GM23338 (cell line): Measurements from ENCODE around the gene GAREM1. TPM values are rescaled to one million over a fixed set of nuclear protein-coding genes. Genes with fewer than 3 reads are reported as not detected.

Experiments used
- ATAC-seq: fragments of 200-7000 bp; cut with Tn5 transposase; 3 replicates; pipeline ENCODE4 v1.9.1; 2020
- DNase-seq: peaks from one replicate; pipeline ENCODE4 v3.0.0-alpha.2; 2015; ENCODE audit warnings: low spot score
- H2AFZ ChIP-seq: fragments of 200-600 bp; sonication (generic); 2 replicates; pipeline ENCODE4 v1.8.0; 2016; ENCODE audit warnings: antibody characterized with exemption, mild to moderate bottlenecking, moderate library complexity
- H3F3A ChIP-seq: fragments of 200-600 bp; sonication (generic); replicated peaks from 2 replicates; pipeline ENCODE4 v1.8.0; 2017; ENCODE audit warnings: antibody characterized with exemption, mixed run types, low read depth
- H3K27ac ChIP-seq: fragments of 200-600 bp; sonication (generic); 2 replicates; pipeline ENCODE4 v1.6.1; 2016; ENCODE audit warnings: low read depth
- H3K27me3 ChIP-seq: fragments of 200-600 bp; sonication (generic); 2 replicates; pipeline ENCODE4 v1.8.0; 2016; ENCODE audit warnings: mild to moderate bottlenecking, mixed run types, moderate library complexity; ENCODE audit not compliant: insufficient read depth
- H3K36me3 ChIP-seq: fragments of 200-600 bp; sonication (generic); 2 replicates; pipeline ENCODE4 v1.8.0; 2016; ENCODE audit warnings: mild to moderate bottlenecking; ENCODE audit not compliant: insufficient read depth
- H3K4me1 ChIP-seq: fragments of 200-600 bp; sonication (generic); 2 replicates; pipeline ENCODE4 v1.8.0; 2016; ENCODE audit warnings: mild to moderate bottlenecking, moderate library complexity; ENCODE audit not compliant: insufficient read depth
- H3K4me2 ChIP-seq: fragments of 200-600 bp; sonication (generic); 2 replicates; pipeline ENCODE4 v1.7.1; 2017; ENCODE audit warnings: mixed run types
- H3K4me3 ChIP-seq: fragments of 200-600 bp; sonication (generic); 2 replicates; pipeline ENCODE4 v1.6.1; 2016; ENCODE audit warnings: mixed run types
- H3K79me2 ChIP-seq: fragments of 200-600 bp; sonication (generic); replicated peaks from 2 replicates; pipeline ENCODE4 v1.8.0; 2017; ENCODE audit warnings: mild to moderate bottlenecking; ENCODE audit not compliant: insufficient read depth
- H3K9me2 ChIP-seq: fragments of 200-600 bp; sonication (generic); 2 replicates; pipeline ENCODE4 v1.8.0; 2017; ENCODE audit not compliant: insufficient read depth
- H4K20me1 ChIP-seq: fragments of 200-600 bp; sonication (generic); replicated peaks from 2 replicates; pipeline ENCODE4 v1.8.0; 2017; ENCODE audit warnings: mild to moderate bottlenecking; ENCODE audit not compliant: insufficient read depth
- H3K27ac Mint-ChIP-seq: 2 replicates; pipeline ENCODE4 v1.8.0; 2020; ENCODE audit warnings: inconsistent platforms, mild to moderate bottlenecking, moderate library complexity, mixed read lengths
- H3K27me3 Mint-ChIP-seq: 3 replicates; pipeline ENCODE4 v1.8.0; 2022; ENCODE audit warnings: low read depth, mild to moderate bottlenecking, moderate library complexity, mixed read lengths, inconsistent platforms; ENCODE audit not compliant: insufficient read depth, poor library complexity
- H3K36me3 Mint-ChIP-seq: 3 replicates; pipeline ENCODE4 v1.8.0; 2021; ENCODE audit warnings: low read depth, mild to moderate bottlenecking, inconsistent platforms, moderate library complexity, mixed read lengths
- H3K4me1 Mint-ChIP-seq: 3 replicates; pipeline ENCODE4 v1.8.0; 2020; ENCODE audit warnings: mild to moderate bottlenecking, inconsistent platforms, mixed read lengths
- H3K4me3 Mint-ChIP-seq: 3 replicates; pipeline ENCODE4 v1.8.0; 2021; ENCODE audit warnings: moderate library complexity, mild to moderate bottlenecking, inconsistent platforms, mixed read lengths
- H3K9me3 Mint-ChIP-seq: 3 replicates; pipeline ENCODE4 v1.8.0; 2020; ENCODE audit warnings: moderate library complexity, mild to moderate bottlenecking, inconsistent platforms, mixed read lengths
- CREB1 ChIP-seq: fragments of 250-450 bp; sonication (Bioruptor Pico); IDR thresholded peaks from 2 replicates; pipeline ENCODE4 v1.5.0; 2020; ENCODE audit warnings: low read depth, mild to moderate bottlenecking, moderate library complexity
- CTCF ChIP-seq, 2 experiments: fragments of 200-600 bp in 1 of 2; sonication (generic) in 1 of 2; conservative IDR thresholded peaks; 2 replicates each; pipeline versions ENCODE4 v1.5.1 to v1.6.1; 2016 to 2017; ENCODE audit warnings: antibody characterized with exemption in 2 of 2, low read depth in 2 of 2, mild to moderate bottlenecking in 2 of 2, moderate library complexity in 1 of 2
- EZH2 ChIP-seq: fragments of 200-600 bp; sonication (generic); IDR thresholded peaks from one replicate; pipeline ENCODE4 v1.8.0; 2017; ENCODE audit warnings: antibody characterized with exemption, mild to moderate bottlenecking, low read depth; ENCODE audit not compliant: unreplicated experiment
- EZH2phosphoT487 ChIP-seq: fragments of 200-600 bp; sonication (generic); IDR thresholded peaks from one replicate; pipeline ENCODE4 v1.8.1; 2018; ENCODE audit warnings: antibody characterized with exemption; ENCODE audit not compliant: unreplicated experiment
- JUNB ChIP-seq: IDR thresholded peaks from one replicate; pipeline ENCODE4 v1.6.1; 2016; ENCODE audit warnings: antibody characterized with exemption; ENCODE audit not compliant: unreplicated experiment
- POLR2AphosphoS5 ChIP-seq: IDR thresholded peaks from 2 replicates; pipeline ENCODE4 v1.6.1; 2016; ENCODE audit warnings: antibody characterized with exemption, low read depth
- REST ChIP-seq: IDR thresholded peaks from one replicate; pipeline ENCODE4 v1.6.1; 2018; ENCODE audit warnings: antibody characterized with exemption; ENCODE audit not compliant: unreplicated experiment
- STAT1 ChIP-seq: IDR thresholded peaks from one replicate; pipeline ENCODE4 v1.6.1; 2016; ENCODE audit warnings: antibody characterized with exemption; ENCODE audit not compliant: unreplicated experiment
- ZNF114 ChIP-seq: fragments of 250-450 bp; sonication (Bioruptor Pico); IDR thresholded peaks from 2 replicates; pipeline ENCODE4 v1.5.0; 2020; ENCODE audit warnings: mild to moderate bottlenecking, moderate library complexity
- ZNF331 ChIP-seq: fragments of 250-450 bp; sonication (Bioruptor Pico); IDR thresholded peaks from 2 replicates; pipeline ENCODE4 v1.5.0; 2020; ENCODE audit warnings: low read depth, mild to moderate bottlenecking, moderate library complexity
- polyA plus RNA-seq: library from polyadenylated mRNA; unstranded; fragments of >200 nt; fragmentation: Nextera tagmentation; extraction: Ambion mirVana; gene quantifications from 2 replicates; pipeline ENCODE4 v1.2.1, GENCODE V29; 2016
- total RNA-seq: library from RNA; depleted of rRNA; stranded (reverse); fragments of >200 nt; shearing (Covaris generic); gene quantifications from 2 replicates; pipeline ENCODE4 v1.2.3, GENCODE V29; 2014
- TF ChIP-seq, protein P1 (sequence below): fragments of 250-450 bp; sonication (Bioruptor Pico); IDR thresholded peaks from 2 replicates; pipeline ENCODE4 v1.5.0; 2020; ENCODE audit warnings: mild to moderate bottlenecking, moderate library complexity
- TF ChIP-seq, protein P2 (sequence below): IDR thresholded peaks from 2 replicates; pipeline ENCODE4 v1.6.1; 2016; ENCODE audit warnings: antibody characterized with exemption

GAREM1 gene
- total and polyA plus RNA-seq, 2 experiments from 2014 or later, result 2.7 to 6.0 TPM

DNA sequence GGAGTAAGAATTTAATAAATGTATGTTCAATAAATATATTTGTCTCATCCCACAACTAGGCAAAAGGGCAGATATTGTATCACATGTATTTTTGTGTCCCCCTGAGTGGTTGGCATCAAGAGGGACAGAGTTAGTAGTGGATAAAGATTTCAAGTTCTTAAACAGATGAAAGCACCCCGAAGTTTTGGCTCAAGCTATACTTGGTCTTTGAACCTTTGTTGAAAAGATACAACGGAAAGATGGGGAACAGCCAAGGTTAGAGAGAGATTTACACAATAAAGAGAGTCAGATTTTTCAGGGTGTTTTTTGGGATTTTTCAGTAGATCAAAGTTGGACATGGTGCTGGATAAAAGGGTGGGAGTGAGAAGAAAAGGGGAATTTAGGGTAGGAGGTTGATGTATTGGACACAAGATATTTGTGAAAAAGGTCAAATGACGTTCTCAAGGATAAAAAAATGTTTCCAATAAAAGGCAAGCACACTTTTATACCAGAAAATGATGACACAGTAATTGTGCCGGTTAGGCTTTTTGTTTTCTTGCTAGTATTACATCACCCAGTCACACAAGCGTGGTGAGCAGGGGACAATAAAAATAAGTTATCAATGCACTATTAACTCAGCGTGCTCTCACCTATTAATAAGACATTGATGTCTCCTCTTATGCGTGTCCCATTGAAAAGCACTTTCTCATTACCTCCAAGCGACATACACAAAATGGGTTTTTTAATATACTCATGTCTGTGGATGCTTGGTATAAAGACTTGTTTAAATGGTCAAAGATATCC is 221.3 kb downstream of the GAREM1 start:
- peaks cover 18% of the 10 kb centered on the region for H3K4me1 Mint-ChIP-seq
- H3K27me3 Mint-ChIP-seq, result no peaks in the 10 kb centered on the region
- H3K9me2 ChIP-seq, result peaks cover 5% of the 10 kb centered on the region; the same call in 1 of the 2 replicates
- no peak overlapping the region for H2AFZ ChIP-seq
- no peaks in the 10 kb centered on the region for H3K9me3 Mint-ChIP-seq
- H3K36me3 Mint-ChIP-seq, result no peaks in the 10 kb centered on the region
- TF ChIP-seq EZH2 (no peak), POLR2AphosphoS5 (no peak), JUNB (no peak), ZNF114 (no peak), STAT1 (no peak), CTCF (conservative IDR thresholded peaks at IDR 0.05; ENCODE audit: low read depth in 2 of 2) (no peak), ZNF331 (CRISPR knock-in tag) (no peak), EZH2phosphoT487 (no peak), REST (no peak), CREB1 (CRISPR knock-in tag) (no peak)
- TF ChIP-seq, protein P1, sequence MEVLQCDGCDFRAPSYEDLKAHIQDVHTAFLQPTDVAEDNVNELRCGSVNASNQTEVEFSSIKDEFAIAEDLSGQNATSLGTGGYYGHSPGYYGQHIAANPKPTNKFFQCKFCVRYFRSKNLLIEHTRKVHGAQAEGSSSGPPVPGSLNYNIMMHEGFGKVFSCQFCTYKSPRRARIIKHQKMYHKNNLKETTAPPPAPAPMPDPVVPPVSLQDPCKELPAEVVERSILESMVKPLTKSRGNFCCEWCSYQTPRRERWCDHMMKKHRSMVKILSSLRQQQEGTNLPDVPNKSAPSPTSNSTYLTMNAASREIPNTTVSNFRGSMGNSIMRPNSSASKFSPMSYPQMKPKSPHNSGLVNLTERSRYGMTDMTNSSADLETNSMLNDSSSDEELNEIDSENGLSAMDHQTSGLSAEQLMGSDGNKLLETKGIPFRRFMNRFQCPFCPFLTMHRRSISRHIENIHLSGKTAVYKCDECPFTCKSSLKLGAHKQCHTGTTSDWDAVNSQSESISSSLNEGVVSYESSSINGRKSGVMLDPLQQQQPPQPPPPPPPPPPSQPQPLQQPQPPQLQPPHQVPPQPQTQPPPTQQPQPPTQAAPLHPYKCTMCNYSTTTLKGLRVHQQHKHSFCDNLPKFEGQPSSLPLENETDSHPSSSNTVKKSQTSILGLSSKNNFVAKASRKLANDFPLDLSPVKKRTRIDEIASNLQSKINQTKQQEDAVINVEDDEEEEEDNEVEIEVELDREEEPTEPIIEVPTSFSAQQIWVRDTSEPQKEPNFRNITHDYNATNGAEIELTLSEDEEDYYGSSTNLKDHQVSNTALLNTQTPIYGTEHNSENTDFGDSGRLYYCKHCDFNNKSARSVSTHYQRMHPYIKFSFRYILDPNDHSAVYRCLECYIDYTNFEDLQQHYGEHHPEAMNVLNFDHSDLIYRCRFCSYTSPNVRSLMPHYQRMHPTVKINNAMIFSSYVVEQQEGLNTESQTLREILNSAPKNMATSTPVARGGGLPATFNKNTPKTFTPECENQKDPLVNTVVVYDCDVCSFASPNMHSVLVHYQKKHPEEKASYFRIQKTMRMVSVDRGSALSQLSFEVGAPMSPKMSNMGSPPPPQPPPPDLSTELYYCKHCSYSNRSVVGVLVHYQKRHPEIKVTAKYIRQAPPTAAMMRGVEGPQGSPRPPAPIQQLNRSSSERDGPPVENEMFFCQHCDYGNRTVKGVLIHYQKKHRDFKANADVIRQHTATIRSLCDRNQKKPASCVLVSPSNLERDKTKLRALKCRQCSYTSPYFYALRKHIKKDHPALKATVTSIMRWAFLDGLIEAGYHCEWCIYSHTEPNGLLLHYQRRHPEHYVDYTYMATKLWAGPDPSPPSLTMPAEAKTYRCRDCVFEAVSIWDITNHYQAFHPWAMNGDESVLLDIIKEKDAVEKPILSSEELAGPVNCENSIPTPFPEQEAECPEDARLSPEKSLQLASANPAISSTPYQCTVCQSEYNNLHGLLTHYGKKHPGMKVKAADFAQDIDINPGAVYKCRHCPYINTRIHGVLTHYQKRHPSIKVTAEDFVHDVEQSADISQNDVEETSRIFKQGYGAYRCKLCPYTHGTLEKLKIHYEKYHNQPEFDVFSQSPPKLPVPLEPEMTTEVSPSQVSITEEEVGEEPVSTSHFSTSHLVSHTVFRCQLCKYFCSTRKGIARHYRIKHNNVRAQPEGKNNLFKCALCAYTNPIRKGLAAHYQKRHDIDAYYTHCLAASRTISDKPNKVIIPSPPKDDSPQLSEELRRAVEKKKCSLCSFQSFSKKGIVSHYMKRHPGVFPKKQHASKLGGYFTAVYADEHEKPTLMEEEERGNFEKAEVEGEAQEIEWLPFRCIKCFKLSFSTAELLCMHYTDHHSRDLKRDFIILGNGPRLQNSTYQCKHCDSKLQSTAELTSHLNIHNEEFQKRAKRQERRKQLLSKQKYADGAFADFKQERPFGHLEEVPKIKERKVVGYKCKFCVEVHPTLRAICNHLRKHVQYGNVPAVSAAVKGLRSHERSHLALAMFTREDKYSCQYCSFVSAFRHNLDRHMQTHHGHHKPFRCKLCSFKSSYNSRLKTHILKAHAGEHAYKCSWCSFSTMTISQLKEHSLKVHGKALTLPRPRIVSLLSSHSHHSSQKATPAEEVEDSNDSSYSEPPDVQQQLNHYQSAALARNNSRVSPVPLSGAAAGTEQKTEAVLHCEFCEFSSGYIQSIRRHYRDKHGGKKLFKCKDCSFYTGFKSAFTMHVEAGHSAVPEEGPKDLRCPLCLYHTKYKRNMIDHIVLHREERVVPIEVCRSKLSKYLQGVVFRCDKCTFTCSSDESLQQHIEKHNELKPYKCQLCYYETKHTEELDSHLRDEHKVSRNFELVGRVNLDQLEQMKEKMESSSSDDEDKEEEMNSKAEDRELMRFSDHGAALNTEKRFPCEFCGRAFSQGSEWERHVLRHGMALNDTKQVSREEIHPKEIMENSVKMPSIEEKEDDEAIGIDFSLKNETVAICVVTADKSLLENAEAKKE (CRISPR knock-in tag), result no peak
- TF ChIP-seq, protein P2, sequence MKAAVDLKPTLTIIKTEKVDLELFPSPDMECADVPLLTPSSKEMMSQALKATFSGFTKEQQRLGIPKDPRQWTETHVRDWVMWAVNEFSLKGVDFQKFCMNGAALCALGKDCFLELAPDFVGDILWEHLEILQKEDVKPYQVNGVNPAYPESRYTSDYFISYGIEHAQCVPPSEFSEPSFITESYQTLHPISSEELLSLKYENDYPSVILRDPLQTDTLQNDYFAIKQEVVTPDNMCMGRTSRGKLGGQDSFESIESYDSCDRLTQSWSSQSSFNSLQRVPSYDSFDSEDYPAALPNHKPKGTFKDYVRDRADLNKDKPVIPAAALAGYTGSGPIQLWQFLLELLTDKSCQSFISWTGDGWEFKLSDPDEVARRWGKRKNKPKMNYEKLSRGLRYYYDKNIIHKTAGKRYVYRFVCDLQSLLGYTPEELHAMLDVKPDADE, result no peak
- peaks cover 6% of the 10 kb centered on the region; the same call in 1 of the 2 replicates for H3K4me1 ChIP-seq
- no peaks in the 10 kb centered on the region for H3K79me2 ChIP-seq
- no peak overlapping the region for H3K4me2 ChIP-seq
- no peak for ATAC-seq
- no peak for DNase-seq
- H3F3A ChIP-seq, result no peaks in the 10 kb centered on the region
- no peak overlapping the region for H3K27ac ChIP-seq
- no peaks in the 10 kb centered on the region for H4K20me1 ChIP-seq
- H3K4me3 ChIP-seq, result no peak overlapping the region
- H3K36me3 ChIP-seq, result no peaks in the 10 kb centered on the region
- no peak overlapping the region for H3K27ac Mint-ChIP-seq
- no peaks in the 10 kb centered on the region for H3K27me3 ChIP-seq
- no peak overlapping the region for H3K4me3 Mint-ChIP-seq
